Measurements from ENCODE around the gene COX10.
"Not testable (repeated sequence)": the region's sequence is repeated elsewhere in the genome, so short reads cannot be mapped to it uniquely, and the experiment has no call there.

Gene COX10

GRCh38 chr17:14069251-14070021, at the start of gene COX10:
Gene COX10, plus strand, starts transcription at chr17:14069504. Its CDS starts 102 bp downstream, at chr17:14069606.
- DNase-seq, result peak; percentile 92

- DNase-seq, result not testable (repeated sequence)
Observed at GRCh38 chr17:14021651-14022294, 47.5 kb upstream of the COX10 start.

- not testable (repeated sequence) for DNase-seq
Observed at GRCh38 chr17:14029755-14030154, 39.5 kb upstream of the COX10 start.

- no peak for DNase-seq
Observed at GRCh38 chr17:14032234-14032633, 37.1 kb upstream of the COX10 start.

- DNase-seq, result no peak
Observed at GRCh38 chr17:14033166-14033565, 36.1 kb upstream of the COX10 start.

GRCh38 chr17:14037453-14037852, 31.9 kb upstream of the COX10 start:
- no peak for DNase-seq

- DNase-seq, result no peak
Observed at GRCh38 chr17:14038206-14038605, 31.1 kb upstream of the COX10 start.

GRCh38 chr17:14042411-14042810, 26.9 kb upstream of the COX10 start:
- DNase-seq, result no peak

GRCh38 chr17:14044702-14045101, 24.6 kb upstream of the COX10 start:
- no peak for DNase-seq

- no peak for DNase-seq
Observed at GRCh38 chr17:14046978-14047377, 22.3 kb upstream of the COX10 start.

GRCh38 chr17:14047591-14047990, 21.7 kb upstream of the COX10 start:
- DNase-seq, result no peak

GRCh38 chr17:14048169-14048568, 21.1 kb upstream of the COX10 start:
- DNase-seq, result no peak

GRCh38 chr17:14050616-14051015, 18.7 kb upstream of the COX10 start:
- DNase-seq, result no peak

- DNase-seq, result no peak
Observed at GRCh38 chr17:14051692-14052091, 17.6 kb upstream of the COX10 start.

- no peak for DNase-seq
Observed at GRCh38 chr17:14052886-14053615, 16.3 kb upstream of the COX10 start.

GRCh38 chr17:14057591-14057990, 11.7 kb upstream of the COX10 start:
- DNase-seq, result no peak

GRCh38 chr17:14058051-14058450, 11.3 kb upstream of the COX10 start:
- DNase-seq, result no peak

GRCh38 chr17:14060706-14061105, 8.6 kb upstream of the COX10 start:
- DNase-seq, result no peak

- DNase-seq, result no peak
Observed at GRCh38 chr17:14061666-14062560, 7.4 kb upstream of the COX10 start.

- DNase-seq, result no peak
Observed at GRCh38 chr17:14067347-14067746, 2.0 kb upstream of the COX10 start.

- no peak for DNase-seq
Observed at GRCh38 chr17:14068542-14069250, 608 bp upstream of the COX10 start.

- no peak for DNase-seq
Observed at GRCh38 chr17:14070344-14070984, 1.2 kb downstream of the COX10 start.
